ENCODE measurements around the gene TADA3. TPM values are rescaled to one million over a fixed set of nuclear protein-coding genes. Genes with fewer than 3 reads are reported as not detected.

Gene TADA3
- total RNA-seq, 1 donor from 2014 or later = 64.6 TPM

GRCh38 chr3:9770276-9770812 lies 21.9 kb downstream of the TADA3 start:
- Mint-ChIP-seq H3K27me3 (no peaks in the 10 kb centered on the region), H3K4me3 (peak overlapping the region; percentile 82), H3K27ac (peak overlapping the region; percentile 80), H3K9me3 (no peaks in the 10 kb centered on the region), H3K36me3 (ENCODE audit: low read depth) (peaks cover 26% of the 10 kb centered on the region), H3K4me1 (peaks cover 43% of the 10 kb centered on the region)
- no peak for DNase-seq
- intact Hi-C loops (cut with micrococcal nuclease) = loop anchor here (1.0 kb wide), 1 partner anchor 8 kb away; no protein-coding TSS in a partner anchor

GRCh38 chr3:9769426-9770275 lies 22.6 kb downstream of the TADA3 start, which contains the start of gene CAMK1:
CAMK1 (minus strand) TSS chr3:9769947; CDS start chr3:9767749, 2,198 bp downstream.
- H3K27ac Mint-ChIP-seq = peak within 1 kb of the TSS; percentile 80
- peaks cover 43% of the 10 kb centered on the region for H3K4me1 Mint-ChIP-seq
- peaks cover 28% of the 10 kb centered on the region for H3K36me3 Mint-ChIP-seq (ENCODE audit: low read depth)
- H3K4me3 Mint-ChIP-seq = peak within 1 kb of the TSS; percentile 82
- no peaks in the 10 kb centered on the region for H3K27me3 Mint-ChIP-seq
- intact Hi-C loops (cut with micrococcal nuclease) = loop anchor here (1.0 to 2.0 kb wide), 4 partner anchors 9 to 37 kb away; partner anchors contain the start of gene ARPC4
- peak; percentile 93 for DNase-seq
- H3K9me3 Mint-ChIP-seq = no peaks in the 10 kb centered on the region

GRCh38 chr3:9769012-9769411 lies 23.3 kb downstream of the TADA3 start:
- no peaks in the 10 kb centered on the region for H3K9me3 Mint-ChIP-seq
- DNase-seq = no peak
- intact Hi-C loops (cut with micrococcal nuclease) = loop anchor here (1.0 to 2.0 kb wide), 3 partner anchors 19 to 36 kb away; partner anchors contain the start of gene ARPC4
- peak overlapping the region; percentile 82 for H3K4me3 Mint-ChIP-seq
- peak overlapping the region; percentile 58 for H3K27ac Mint-ChIP-seq
- H3K4me1 Mint-ChIP-seq = peaks cover 43% of the 10 kb centered on the region
- H3K36me3 Mint-ChIP-seq (ENCODE audit: low read depth) = peaks cover 29% of the 10 kb centered on the region
- no peaks in the 10 kb centered on the region for H3K27me3 Mint-ChIP-seq

GRCh38 chr3:9768141-9768775 lies 24.0 kb downstream of the TADA3 start:
- H3K36me3 Mint-ChIP-seq (ENCODE audit: low read depth) = peaks cover 30% of the 10 kb centered on the region
- H3K4me3 Mint-ChIP-seq = peak overlapping the region; percentile 82
- H3K27me3 Mint-ChIP-seq = no peaks in the 10 kb centered on the region
- no peak for DNase-seq
- intact Hi-C loops (cut with micrococcal nuclease) = loop anchor here (2.0 kb wide), 1 partner anchor 35 kb away; no protein-coding TSS in a partner anchor
- H3K9me3 Mint-ChIP-seq = no peaks in the 10 kb centered on the region
- peak overlapping the region; percentile 75 for H3K27ac Mint-ChIP-seq
- peaks cover 43% of the 10 kb centered on the region for H3K4me1 Mint-ChIP-seq

- peaks cover 35% of the 10 kb centered on the region for H3K36me3 Mint-ChIP-seq (ENCODE audit: low read depth)
- intact Hi-C loops (cut with micrococcal nuclease) = no loop called here
- H3K27ac Mint-ChIP-seq = peak overlapping the region; percentile 42
- no peaks in the 10 kb centered on the region for H3K27me3 Mint-ChIP-seq
- H3K9me3 Mint-ChIP-seq = no peaks in the 10 kb centered on the region
- H3K4me1 Mint-ChIP-seq = peaks cover 40% of the 10 kb centered on the region
- peak overlapping the region; percentile 82 for H3K4me3 Mint-ChIP-seq
- DNase-seq = no peak
Observed at GRCh38 chr3:9767418-9767817, 24.9 kb downstream of the TADA3 start.

GRCh38 chr3:9765865-9766264 lies 26.4 kb downstream of the TADA3 start:
- H3K36me3 Mint-ChIP-seq (ENCODE audit: low read depth) = peaks cover 45% of the 10 kb centered on the region
- intact Hi-C loops (cut with micrococcal nuclease) = no loop called here
- H3K27me3 Mint-ChIP-seq = no peaks in the 10 kb centered on the region
- no peak overlapping the region for H3K4me3 Mint-ChIP-seq
- no peaks in the 10 kb centered on the region for H3K9me3 Mint-ChIP-seq
- no peak overlapping the region for H3K27ac Mint-ChIP-seq
- no peak for DNase-seq
- H3K4me1 Mint-ChIP-seq = peaks cover 37% of the 10 kb centered on the region

- peaks cover 60% of the 10 kb centered on the region for H3K36me3 Mint-ChIP-seq (ENCODE audit: low read depth)
- H3K27me3 Mint-ChIP-seq = no peaks in the 10 kb centered on the region
- no peaks in the 10 kb centered on the region for H3K9me3 Mint-ChIP-seq
- DNase-seq = no peak
- intact Hi-C loops (cut with micrococcal nuclease) = no loop called here
- H3K27ac Mint-ChIP-seq = no peak overlapping the region
- no peak overlapping the region for H3K4me3 Mint-ChIP-seq
- H3K4me1 Mint-ChIP-seq = peaks cover 12% of the 10 kb centered on the region
Observed at GRCh38 chr3:9762871-9763270, 29.4 kb downstream of the TADA3 start.

- H3K27me3 Mint-ChIP-seq = no peaks in the 10 kb centered on the region
- no peak for DNase-seq
- H3K27ac Mint-ChIP-seq = no peak overlapping the region
- intact Hi-C loops (cut with micrococcal nuclease) = no loop called here
- peaks cover 57% of the 10 kb centered on the region for H3K36me3 Mint-ChIP-seq (ENCODE audit: low read depth)
- H3K4me3 Mint-ChIP-seq = no peak overlapping the region
- H3K4me1 Mint-ChIP-seq = peaks cover 4% of the 10 kb centered on the region
- no peaks in the 10 kb centered on the region for H3K9me3 Mint-ChIP-seq
Observed at GRCh38 chr3:9761919-9762318, 30.4 kb downstream of the TADA3 start.

GRCh38 chr3:9760779-9761505 lies 31.3 kb downstream of the TADA3 start:
- Mint-ChIP-seq H3K27ac (no peak overlapping the region), H3K27me3 (no peaks in the 10 kb centered on the region), H3K9me3 (no peaks in the 10 kb centered on the region), H3K4me3 (no peak overlapping the region), H3K4me1 (peaks cover 2% of the 10 kb centered on the region), H3K36me3 (ENCODE audit: low read depth) (peaks cover 62% of the 10 kb centered on the region)
- intact Hi-C loops (cut with micrococcal nuclease) = no loop called here
- DNase-seq = no peak

- Mint-ChIP-seq H3K4me1 (peaks cover 14% of the 10 kb centered on the region), H3K4me3 (no peak overlapping the region), H3K9me3 (no peaks in the 10 kb centered on the region), H3K27me3 (no peaks in the 10 kb centered on the region), H3K36me3 (ENCODE audit: low read depth) (peaks cover 70% of the 10 kb centered on the region), H3K27ac (no peak overlapping the region)
- DNase-seq = no peak
- intact Hi-C loops (cut with micrococcal nuclease) = no loop called here
Observed at GRCh38 chr3:9757427-9757826, 34.8 kb downstream of the TADA3 start.

- peak; percentile 69 for DNase-seq
- Mint-ChIP-seq H3K27ac (peak overlapping the region; percentile 86), H3K4me3 (peak overlapping the region; percentile 73), H3K4me1 (peaks cover 34% of the 10 kb centered on the region), H3K36me3 (ENCODE audit: low read depth) (peaks cover 65% of the 10 kb centered on the region), H3K27me3 (no peaks in the 10 kb centered on the region), H3K9me3 (no peaks in the 10 kb centered on the region)
- intact Hi-C loops (cut with micrococcal nuclease) = no loop called here
Observed at GRCh38 chr3:9754678-9755077, 37.6 kb downstream of the TADA3 start.

- H3K27me3 Mint-ChIP-seq = no peaks in the 10 kb centered on the region
- H3K4me3 Mint-ChIP-seq = peak overlapping the region; percentile 91
- peaks cover 70% of the 10 kb centered on the region for H3K36me3 Mint-ChIP-seq (ENCODE audit: low read depth)
- DNase-seq = peak; percentile 72
- intact Hi-C loops (cut with micrococcal nuclease) = loop anchor here (1.0 to 2.0 kb wide), 5 partner anchors 19 to 182 kb away; partner anchors contain the start of genes BRPF1 and CAMK1
- peak overlapping the region; percentile 96 for H3K27ac Mint-ChIP-seq
- no peaks in the 10 kb centered on the region for H3K9me3 Mint-ChIP-seq
- H3K4me1 Mint-ChIP-seq = peaks cover 53% of the 10 kb centered on the region
Observed at GRCh38 chr3:9750556-9751411, 41.5 kb downstream of the TADA3 start.

Measured in activated CD4-positive, alpha-beta T cell treated with anti-CD3 and anti-CD28 coated beads, Interleukin-2, amount 10 ng/mL, durations not matched to agents 24 days and 14 days (primary cell).